Posterior vena cava (tissue), 2 donors: ENCODE results near the gene NAT10. TPM values are rescaled to one million over a fixed set of nuclear protein-coding genes. Genes with fewer than 3 reads are reported as not detected.
"Not testable (repeated sequence)": the region's sequence is repeated elsewhere in the genome, so short reads cannot be mapped to it uniquely, and the experiment has no call there.

Source experiments
- DNase-seq: peaks from one replicate; pipeline ENCODE4 v3.0.0-alpha.2; 2020; ENCODE audit warnings: low spot score
- intact Hi-C, 2 donors: fragments of 100-400 bp; cut with DNase I; formaldehyde crosslinking; loops; one replicate each; pipeline versions ENCODE4 v1.14.1 to v1.14.2; 2022 to 2023
- total RNA-seq, 2 donors: library from RNA; stranded (reverse); fragmentation: NEBNext Ultra II Directional; extraction: Animal tissue kit (Norgen Biotek cat#: 25700); gene quantifications; one replicate each; pipeline ENCODE4 v1.2.1, GENCODE V29; 2021
- donor health status: DM: yes; HTN: yes; CAD: no.
- donor health status: DM: yes; HTN: yes; CAD: no.

NAT10 gene
- total RNA-seq, 2 donors from 2014 or later, result 30.9 to 34.7 TPM

GRCh38 chr11:34094900-34095299, 10.5 kb upstream of the NAT10 start:
- intact Hi-C loops, DNase-seq: not testable (repeated sequence)

DNA sequence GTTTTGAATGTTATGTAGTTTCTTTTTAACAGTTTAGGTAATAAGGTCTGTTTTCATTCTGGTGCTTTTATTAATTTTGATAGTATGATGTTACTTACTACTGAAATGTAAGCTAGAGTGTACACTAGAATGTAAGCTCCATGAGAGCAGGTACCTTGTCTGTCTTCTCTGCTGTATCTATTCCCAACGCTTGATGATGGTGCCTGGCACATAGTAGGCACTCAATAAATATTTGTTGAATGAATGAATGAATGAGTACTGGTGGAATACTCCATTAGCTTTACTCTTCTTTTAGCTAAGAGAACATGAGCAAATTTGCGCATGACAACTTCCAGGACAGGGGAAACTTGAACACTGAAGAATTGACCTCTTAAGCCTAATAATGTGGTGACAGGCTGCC, 6.6 kb upstream of the NAT10 start:
- DNase-seq, result no peak
- intact Hi-C loops, result no loop called here

DNA sequence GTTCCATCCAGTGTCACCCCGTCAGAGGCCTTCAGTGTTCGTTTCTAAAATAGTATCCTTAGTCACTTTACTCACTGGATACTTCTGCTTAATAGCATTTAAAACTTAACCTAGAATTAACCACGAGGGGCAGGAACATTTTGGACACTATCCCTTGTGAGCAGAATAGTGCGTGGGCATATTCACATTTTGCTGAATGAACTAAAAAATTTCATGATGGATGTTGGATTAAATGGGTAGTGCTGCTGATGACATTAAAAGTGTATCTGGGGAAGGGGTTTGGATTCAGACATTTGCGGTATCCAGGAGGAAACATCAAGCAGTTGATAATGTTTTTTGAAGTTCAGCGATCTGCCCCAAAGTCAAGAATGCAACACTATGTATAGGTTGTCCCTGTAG, 750 bp upstream of the NAT10 start:
- intact Hi-C loops, result loop anchor here (2.0 to 10.0 kb wide), 2 partner anchors 52 to 110 kb away; no protein-coding TSS in a partner anchor
- DNase-seq, result no peak

DNA sequence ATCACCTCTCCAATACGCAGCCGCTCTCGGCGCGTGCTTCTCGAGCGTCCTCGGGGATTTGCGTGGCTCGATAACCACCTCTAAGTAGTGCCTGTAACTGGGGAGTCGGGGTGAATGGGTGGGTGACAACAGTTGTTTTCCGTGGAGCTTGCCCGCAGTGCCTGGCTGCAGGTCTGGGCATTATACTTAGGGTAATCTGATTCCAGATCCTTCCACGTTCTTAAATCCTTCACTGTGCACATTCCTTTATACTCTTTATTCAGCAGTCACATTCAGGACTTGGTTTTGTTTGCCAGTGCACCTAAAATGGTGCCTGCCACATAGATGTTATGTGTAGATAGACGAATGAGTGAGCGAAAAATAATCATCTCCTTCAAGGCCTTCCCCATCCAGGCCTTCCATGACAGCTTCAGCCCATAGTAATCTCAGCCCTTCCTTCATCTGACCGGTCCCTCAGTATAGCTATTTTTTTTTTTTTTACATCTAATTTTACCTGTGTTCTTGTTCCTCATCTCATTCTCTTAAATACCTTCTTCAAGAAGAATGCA, 602 bp downstream of the NAT10 start:
- DNase-seq, result no peak

DNA sequence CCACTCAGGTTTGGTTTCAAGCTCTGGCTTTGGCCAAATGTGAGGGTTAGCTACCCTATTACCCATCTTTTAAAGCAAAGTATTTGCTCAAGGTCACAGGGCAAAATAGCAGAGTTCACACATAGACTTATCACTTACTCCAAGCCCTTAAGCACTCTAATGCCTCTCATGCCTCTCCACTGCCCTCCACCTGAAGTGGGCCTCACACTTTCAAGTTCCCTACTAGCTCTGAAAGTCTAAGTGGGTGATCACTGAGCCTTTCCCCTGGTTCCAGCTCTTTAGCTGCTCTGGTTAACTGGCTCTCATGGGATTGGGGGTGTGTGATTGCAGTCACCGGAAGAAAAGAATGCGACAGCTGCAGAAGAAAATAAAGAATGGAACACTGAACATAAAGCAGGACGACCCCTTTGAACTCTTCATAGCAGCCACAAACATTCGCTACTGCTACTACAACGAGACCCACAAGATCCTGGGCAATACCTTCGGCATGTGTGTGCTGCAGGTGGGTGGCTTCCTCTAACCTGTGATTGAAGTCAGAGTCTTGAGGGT, 6.4 kb downstream of the NAT10 start:
- no peak for DNase-seq
- intact Hi-C loops, result no loop called here

More for the DNA sequence above, 602 bp downstream of the NAT10 start:
- intact Hi-C loops, result loop anchor here (2.0 to 10.0 kb wide), 2 partner anchors 53 to 111 kb away; no protein-coding TSS in a partner anchor

DNA sequence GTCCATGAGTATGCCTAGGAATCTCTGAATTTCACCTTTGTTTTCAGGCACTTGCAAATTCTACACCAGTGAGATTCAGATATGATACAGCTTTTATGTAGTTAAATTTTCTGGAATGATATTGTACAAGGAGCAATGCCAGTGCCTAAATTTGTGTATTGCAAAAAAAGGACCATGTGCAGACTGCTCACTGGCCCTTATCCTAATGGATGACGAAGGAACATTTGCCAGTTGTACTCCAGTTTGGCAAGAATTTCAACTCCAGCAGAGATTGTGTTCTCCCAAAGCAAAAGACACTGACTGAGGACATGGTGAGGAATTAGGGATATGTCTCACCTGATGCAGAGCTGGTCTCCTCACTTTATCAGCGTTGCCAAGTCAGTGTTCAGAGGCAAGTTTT, 8.6 kb downstream of the NAT10 start:
- intact Hi-C loops, result no loop called here

GRCh38 chr11:34114471-34114870, 9.0 kb downstream of the NAT10 start:
- no peak for DNase-seq
- intact Hi-C loops, result no loop called here

More for the DNA sequence above, 8.6 kb downstream of the NAT10 start:
- no peak for DNase-seq

- DNase-seq, result no peak
- intact Hi-C loops, result no loop called here
Observed at GRCh38 chr11:34120651-34121050, 15.2 kb downstream of the NAT10 start.

GRCh38 chr11:34124885-34125668, 19.6 kb downstream of the NAT10 start:
- intact Hi-C loops, result loop anchor here in 1 of 2 donors (5.0 kb wide), 1 partner anchor 523 kb away; no protein-coding TSS in a partner anchor
- DNase-seq, result no peak

- intact Hi-C loops, result loop anchor here in 1 of 2 donors (5.0 kb wide), 1 partner anchor 525 kb away; no protein-coding TSS in a partner anchor
- DNase-seq, result no peak
Observed at GRCh38 chr11:34126959-34127848, 21.8 kb downstream of the NAT10 start.

GRCh38 chr11:34128824-34129223, 23.4 kb downstream of the NAT10 start:
- intact Hi-C loops, result loop anchor here in 1 of 2 donors (5.0 kb wide), 1 partner anchor 527 kb away; no protein-coding TSS in a partner anchor
- no peak for DNase-seq

DNA sequence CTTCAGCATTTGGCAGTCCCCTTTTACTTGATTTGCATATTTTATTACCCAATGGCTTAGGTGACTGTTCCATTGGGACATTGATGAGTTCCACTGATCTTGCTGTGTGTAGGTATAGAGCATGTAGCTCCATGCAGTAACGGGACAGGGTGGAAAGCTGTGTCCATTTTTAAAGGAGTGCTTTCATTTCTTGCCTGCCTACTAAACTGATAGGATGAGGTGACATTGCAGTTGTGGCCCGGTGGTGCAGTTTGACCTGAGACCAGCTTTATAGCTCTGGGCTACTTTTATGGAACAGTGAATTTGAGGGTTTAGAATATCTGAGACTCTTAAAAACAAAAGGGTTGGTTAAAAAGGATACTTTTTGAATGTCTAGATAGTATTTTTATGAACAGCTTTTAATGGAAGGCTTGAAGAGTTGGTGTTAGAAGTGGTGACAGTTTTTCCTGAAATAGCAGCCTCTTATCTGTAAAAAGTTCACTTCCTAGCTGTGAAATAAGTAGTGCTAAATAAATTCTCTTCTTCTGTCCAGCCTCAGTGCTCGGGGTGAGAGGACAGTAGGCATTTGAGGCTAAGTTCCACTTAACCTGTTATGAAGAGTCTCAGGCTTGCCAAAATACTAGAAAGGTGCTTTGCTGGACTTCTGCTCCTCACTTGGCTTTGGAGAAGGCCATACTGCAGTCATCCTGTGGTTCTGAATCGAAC, 27.0 kb downstream of the NAT10 start:
- DNase-seq, result no peak
- intact Hi-C loops, result no loop called here

DNA sequence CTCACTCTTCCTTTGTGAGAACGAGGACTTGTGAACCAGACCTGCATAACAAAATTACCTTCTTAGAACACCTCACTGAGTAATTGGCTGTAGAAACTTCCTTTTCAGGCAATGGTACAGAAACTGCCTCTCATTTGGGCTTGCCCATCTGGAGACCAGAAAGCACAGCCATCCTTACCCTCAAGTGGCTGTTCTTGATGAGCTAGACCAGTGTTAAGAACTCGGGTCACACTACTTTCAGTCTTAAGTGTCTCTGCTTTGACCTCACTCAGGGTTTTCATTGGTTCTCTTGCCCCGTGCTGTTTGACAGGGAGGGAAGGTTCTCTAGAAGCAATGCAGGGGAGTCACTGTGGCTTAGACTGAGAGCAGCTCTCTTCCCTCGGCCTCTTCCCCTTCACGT, 29.3 kb downstream of the NAT10 start:
- no peak for DNase-seq
- intact Hi-C loops, result no loop called here

GRCh38 chr11:34135439-34135838, 30.0 kb downstream of the NAT10 start:
- intact Hi-C loops, result no loop called here
- no peak for DNase-seq

- intact Hi-C loops, result no loop called here
- DNase-seq, result peak; percentile 20
Observed at GRCh38 chr11:34136420-34136819, 31.0 kb downstream of the NAT10 start.

- intact Hi-C loops, result no loop called here
- peak; percentile 68 for DNase-seq
Observed at GRCh38 chr11:34139346-34139745, 33.9 kb downstream of the NAT10 start.

DNA sequence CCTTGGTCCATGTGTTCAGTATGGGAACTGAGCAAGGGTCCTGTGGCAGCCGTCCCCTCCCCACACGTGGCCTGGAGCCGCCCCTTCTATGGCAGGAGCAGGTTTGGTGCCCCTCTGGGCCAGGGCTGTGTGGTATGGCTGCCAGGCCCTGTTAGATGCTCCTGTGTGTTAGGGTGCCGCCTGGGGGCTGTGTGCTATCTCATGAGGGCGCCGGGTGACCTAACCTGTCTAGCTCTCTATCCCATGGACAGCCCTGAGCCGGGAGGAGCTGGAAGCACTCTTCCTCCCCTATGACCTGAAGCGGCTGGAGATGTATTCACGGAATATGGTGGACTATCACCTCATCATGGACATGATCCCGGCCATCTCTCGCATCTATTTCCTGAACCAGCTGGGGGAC, 34.7 kb downstream of the NAT10 start:
- intact Hi-C loops, result no loop called here
- peak; percentile 67 for DNase-seq

- intact Hi-C loops, result no loop called here
- DNase-seq, result peak; percentile 58
Observed at GRCh38 chr11:34143048-34143447, 37.6 kb downstream of the NAT10 start.

DNA sequence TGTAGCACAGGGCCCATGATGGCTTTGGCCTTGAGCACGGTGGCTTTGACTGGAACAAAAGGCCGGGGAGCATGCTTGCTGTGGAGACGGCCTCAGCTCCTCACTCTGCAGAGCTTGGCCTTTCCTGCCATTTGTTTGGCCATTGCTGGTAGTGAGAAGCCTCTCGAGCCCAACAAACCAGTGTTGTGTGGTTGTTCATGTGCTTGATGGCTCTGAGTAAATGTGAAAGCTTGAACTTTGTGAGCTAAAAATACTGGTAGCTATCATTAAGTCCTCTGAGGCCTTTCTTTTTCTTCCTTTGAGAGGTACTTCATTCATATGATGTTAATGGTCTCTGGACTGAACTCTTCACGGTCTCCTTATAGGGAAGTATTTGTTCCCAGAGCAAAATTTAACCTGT, 39.6 kb downstream of the NAT10 start:
- intact Hi-C loops, result no loop called here
- DNase-seq, result no peak
